ENCODE data around the gene MGLL.

GRCh38 chr3:127776347-127776746 is 46.0 kb downstream of the MGLL start:
- TF ChIP-seq, protein P1, sequence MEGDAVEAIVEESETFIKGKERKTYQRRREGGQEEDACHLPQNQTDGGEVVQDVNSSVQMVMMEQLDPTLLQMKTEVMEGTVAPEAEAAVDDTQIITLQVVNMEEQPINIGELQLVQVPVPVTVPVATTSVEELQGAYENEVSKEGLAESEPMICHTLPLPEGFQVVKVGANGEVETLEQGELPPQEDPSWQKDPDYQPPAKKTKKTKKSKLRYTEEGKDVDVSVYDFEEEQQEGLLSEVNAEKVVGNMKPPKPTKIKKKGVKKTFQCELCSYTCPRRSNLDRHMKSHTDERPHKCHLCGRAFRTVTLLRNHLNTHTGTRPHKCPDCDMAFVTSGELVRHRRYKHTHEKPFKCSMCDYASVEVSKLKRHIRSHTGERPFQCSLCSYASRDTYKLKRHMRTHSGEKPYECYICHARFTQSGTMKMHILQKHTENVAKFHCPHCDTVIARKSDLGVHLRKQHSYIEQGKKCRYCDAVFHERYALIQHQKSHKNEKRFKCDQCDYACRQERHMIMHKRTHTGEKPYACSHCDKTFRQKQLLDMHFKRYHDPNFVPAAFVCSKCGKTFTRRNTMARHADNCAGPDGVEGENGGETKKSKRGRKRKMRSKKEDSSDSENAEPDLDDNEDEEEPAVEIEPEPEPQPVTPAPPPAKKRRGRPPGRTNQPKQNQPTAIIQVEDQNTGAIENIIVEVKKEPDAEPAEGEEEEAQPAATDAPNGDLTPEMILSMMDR (IDR thresholded peaks at IDR 0.05) = no peak
- TF ChIP-seq POLR2A (IDR thresholded peaks at IDR 0.05) = no peak
